KG1 (cell line): ENCODE data around the gene PRDM16.

Experiments used
- DNase-seq: peaks from one replicate; lab custom pipeline; 2025; lab: John Stamatoyannopoulos, UW

PRDM16 gene

DNA sequence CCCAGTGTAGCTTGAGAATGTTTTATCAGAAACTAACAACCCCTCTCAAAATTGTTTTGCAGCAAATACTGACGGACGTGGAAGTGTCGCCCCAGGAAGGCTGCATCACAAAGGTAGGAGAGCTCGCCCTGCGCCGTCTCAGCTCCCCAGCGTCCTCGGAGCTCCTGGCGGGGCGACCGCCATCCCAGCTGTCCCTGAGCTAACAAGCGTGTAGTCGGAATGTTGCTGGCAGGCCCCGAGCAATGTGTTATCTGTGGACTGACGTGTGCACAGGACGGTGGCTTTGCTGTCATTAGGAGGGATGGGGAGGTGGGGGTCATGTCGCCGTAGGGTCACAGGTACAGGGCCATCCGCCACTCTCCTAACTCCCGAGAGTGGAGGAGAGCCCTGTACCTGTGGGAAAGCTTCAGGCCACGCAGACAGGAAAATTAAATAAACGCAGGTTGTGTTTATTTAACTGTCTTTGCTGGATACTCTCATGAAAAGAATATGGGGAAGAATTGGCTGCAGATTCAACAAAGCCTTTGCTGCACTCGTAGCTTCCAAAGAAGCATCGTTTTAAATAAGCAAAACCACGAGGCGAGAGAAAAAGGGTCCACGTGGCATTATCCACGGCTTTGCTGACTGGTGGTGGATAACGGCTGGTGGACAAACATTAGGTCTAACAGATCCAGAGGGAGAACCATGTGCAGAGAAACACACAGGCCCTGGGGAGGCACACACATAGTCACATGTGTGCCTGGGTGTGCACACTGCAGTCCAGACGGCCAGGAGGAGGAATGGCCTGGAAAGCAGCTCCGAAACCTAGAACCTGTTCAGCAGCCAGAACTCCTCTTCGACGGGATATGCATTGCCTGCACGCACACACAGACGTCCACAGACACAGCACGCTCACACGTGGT lies 175.3 kb downstream of the PRDM16 start:
- DNase-seq, result no peak

DNA sequence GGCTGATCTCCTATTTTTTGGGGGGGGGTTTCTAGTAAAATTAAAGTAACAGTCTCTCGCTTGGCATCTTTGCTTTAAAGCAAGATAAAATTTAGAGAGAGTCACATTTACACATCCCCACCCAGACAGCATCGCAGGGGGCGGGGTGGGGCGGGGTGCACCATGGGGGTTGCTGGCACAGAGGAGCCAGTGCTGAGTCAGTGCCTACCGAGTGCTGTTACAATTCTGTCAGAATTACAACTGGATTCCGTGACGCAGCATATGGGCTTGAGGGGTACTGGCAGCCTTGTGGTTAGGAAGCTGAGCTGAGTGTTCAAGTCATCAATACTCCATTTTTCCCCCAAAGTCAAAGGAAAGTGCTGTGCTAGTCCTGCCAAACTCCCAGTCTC lies 175.9 kb downstream of the PRDM16 start:
- no peak for DNase-seq

DNA sequence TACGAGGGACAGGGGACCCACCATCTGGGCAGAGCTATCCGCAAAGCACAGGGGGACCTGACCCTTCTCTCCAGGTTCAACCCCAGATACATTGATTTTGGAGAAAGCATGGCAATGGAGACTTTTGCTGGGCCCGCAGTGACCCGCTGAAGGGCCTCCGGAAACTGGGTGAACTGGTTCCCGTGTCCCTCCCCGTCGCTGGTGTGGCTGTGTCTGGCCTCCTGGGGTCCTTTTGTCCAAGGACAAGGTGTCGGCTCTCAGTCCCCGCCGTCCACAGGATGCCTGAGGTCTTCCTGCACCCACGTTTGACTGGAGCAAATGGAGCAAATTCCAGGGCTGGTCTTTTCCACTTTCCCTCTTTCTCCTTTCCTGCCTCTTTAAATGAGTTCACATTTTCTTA lies 176.3 kb downstream of the PRDM16 start:
- no peak for DNase-seq

DNA sequence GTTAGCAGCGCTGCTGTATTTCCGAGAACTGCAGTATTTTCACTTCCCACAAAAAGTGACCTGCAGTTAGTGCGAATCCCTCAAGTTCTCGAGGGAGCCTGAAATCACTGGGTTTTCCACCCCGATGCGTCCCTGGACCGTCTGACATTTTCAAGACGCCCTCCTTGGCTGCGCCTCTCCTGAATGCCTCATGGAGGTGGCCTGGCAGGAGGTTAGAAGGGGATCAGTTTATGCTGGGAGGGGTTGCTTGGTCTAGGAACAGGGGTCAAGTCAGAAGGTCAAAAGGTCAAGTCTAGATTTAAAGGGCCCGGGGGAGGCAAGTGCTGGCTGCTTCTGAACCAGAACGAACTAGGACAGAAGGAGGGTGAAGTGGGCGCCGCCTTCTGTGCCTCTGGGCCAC lies 176.8 kb downstream of the PRDM16 start:
- no peak for DNase-seq

DNA sequence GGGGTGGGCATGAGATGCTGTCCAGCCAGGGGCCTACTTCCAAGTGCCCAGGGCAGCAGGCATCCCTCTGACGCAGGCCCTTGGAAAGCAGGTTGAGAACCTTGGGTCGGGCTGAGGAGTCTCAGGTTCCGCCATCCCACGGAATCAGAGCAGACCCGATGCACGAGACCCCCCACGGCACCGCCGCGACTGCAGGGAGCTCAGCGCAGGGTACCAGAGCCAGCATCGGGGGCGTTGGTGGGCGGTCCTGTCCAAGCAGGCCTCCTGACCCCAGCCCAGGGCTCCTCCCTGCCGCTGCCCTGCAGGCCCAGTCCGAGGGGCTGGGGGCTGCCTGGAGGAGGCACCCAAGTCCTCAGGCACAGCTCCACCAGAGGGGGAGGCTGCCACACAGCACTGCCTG lies 177.2 kb downstream of the PRDM16 start:
- DNase-seq, result no peak

DNA sequence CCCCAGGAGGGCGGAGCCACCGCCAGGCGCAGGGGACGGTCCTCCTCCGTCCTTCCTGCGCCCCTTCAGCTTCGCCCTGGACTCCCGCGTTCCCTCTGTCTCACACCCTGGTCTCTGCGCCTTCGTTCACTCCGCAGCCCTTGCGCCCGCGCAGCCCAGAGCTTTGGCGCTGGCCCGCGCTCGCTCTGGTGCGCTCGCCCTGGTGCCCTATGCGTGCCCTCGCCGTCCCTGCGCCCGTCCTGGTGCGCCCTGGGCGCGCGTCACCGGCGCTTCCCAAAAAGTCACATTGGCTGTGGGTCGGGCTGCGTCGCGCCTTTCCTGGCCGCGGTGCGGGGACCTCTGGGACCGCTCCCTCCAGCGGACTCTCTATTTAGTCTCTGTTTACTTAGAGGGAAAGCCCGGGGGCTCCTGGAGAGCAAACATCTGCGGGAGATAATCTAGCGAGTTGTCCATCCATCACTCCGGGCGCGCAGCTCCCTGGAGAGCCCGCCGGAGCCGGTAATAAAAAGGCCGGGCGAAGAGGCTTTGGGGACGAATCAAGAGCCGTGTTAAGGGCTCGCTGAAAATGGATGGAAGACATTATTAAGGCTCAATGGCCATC lies 178.6 kb downstream of the PRDM16 start:
- DNase-seq, result no peak

DNA sequence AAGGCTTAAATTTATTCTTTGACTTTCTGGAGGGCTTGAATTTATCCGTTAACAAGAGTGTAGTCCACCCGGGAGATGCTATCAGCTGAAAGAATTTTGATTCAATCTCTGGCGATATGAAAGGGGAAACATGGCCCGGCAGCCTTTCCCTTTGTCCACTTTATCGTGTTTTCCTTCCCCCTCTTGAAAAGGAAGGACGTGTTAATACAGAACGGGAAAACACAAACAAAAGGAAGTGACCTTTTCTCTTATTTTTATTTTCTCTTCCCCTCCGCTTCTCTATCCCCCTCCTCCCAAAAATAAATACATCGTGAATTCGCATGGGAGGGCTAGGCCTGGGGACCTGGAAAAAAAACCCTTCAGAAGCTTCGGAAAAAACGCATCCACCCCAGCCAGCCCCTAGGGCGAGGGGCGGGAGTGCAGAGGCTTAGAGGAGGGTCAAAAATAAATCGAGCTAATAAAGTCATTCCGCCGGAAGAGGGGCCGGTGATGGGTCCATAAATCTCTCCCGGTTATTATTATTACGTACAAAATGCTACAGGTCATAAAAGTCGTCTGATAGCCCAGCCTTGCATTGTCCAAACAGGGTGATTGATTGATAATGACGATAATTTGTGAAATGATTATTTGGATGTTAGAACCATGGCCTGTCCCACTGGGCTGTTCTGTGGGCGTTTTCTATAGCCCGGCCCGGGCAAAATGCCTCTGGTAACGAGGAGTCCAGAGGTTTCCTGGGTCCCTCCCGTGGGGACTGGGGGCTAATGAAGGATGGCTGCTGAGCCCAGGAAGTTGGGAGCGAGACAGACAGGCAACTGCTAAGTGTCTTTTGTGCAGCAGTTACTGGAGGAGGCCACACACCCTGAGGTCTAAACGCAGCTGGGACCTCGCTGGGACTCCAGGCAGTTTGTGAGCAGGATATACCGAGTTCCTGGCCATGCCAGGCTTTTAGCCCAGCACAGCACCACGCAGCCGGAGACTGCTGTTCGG lies 179.4 kb downstream of the PRDM16 start:
- no peak for DNase-seq

DNA sequence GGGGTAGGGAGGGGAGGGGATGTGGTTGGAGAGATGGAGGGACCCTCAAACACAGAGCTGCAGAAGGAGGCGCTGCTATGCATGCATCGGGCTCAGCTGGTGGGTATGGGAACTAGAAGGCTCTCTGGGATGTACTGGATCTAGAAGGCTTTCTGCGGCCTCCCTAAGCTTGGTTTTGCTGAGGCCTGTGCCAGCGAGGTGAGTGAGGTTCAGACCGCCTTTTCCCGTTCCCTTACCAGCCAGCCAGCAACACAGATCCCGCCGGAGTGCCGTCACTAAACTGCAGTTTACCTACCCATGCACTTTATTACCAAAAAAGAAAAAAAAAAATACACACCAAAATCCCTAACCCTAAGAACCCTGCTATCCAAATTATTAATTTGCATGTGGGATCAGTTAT lies 180.2 kb downstream of the PRDM16 start:
- no peak for DNase-seq

DNA sequence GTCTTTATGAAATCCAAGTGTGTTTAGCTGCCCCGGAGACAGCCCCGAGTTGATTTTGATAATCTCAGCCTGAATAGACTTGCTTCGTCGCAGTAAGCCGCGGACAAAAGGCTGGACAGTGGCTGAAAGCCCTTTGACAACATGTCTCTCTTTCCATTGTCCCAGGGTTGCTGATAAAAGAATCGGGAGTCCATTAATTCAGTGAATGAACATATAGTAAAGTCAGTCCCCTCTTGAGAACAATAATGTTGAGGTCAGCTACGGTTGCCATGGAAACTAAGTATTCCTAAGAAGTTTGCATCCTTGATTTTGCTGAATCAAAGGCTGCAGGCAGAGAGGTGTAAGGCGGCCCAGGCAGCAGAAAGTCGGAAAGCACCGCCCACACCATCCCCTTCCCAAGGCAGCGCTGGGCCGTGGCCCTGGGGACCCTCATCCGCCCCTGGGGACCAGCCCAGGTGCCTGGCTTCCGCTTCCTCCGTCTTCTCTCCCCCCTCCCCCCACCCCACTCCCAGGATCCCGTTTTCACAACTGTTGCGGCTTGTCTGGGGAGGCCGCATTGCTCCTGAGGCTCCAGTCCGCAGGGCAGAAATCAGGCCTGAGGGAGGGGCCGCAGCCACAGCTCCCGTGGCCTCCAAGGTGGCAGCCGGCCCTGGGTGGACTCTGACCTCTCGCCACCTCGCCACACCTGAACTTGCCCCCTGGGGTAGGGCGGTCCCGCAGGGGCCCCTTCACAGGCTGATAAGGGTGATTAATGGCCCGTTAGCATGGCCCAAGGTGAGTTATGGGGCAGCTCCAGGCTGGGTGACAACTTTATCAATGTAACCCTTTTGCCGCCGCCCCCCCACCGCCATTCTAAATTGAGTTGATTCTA lies 180.9 kb downstream of the PRDM16 start:
- DNase-seq, result no peak

DNA sequence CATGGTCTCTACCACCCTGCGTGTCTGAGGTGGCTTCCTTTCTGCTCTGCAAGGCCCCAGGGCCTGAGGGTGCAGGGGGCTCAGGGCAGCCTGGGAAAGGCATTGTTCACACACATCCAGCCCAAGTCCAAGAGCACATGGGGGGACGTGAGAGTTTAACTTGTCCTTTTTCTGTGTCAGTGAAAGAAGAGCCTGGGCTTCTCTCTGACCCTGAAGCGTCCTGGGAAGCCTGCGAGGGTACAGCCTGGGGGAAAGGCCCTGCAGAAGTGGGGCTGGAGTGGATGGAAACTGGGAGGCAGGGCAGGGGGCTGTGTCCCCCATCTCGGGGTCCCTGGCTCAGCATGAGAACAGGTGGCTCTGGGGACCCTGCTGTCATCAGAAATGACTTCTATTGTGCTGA lies 181.6 kb downstream of the PRDM16 start:
- DNase-seq, result no peak

DNA sequence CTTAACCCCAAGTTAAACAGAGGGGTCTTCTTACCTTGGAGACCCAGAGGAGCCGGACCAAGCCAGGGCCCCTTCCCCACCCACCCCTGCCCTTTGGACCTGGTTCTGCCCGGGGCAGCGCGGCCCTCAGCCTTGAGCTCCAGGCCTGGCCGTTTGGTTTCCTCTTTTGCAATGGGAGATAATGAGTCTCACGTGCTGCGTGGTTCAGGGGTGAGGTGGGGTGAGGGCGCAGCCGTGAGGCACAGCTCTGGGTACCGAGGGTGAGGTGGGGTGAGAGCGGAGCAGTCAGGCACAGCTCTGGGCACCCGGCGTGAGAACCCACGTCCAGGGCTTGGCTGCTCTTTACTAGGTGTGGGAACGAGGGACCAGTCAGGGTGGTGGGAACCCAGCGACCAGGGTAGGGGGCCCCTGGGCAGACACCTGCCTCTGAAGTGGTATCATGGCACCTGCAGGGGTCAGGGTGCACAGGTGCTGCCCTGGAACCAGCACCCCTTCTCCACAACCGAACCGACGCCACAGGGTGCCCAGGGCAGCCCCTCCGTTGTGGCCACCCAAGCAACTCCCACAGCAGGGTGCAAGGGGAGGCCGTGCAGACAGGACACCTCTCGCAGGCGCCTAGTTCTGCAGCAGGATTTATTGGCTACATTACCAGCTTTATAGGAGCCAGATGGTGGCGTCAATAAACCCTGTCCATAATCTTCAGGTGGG lies 182.2 kb downstream of the PRDM16 start:
- no peak for DNase-seq

DNA sequence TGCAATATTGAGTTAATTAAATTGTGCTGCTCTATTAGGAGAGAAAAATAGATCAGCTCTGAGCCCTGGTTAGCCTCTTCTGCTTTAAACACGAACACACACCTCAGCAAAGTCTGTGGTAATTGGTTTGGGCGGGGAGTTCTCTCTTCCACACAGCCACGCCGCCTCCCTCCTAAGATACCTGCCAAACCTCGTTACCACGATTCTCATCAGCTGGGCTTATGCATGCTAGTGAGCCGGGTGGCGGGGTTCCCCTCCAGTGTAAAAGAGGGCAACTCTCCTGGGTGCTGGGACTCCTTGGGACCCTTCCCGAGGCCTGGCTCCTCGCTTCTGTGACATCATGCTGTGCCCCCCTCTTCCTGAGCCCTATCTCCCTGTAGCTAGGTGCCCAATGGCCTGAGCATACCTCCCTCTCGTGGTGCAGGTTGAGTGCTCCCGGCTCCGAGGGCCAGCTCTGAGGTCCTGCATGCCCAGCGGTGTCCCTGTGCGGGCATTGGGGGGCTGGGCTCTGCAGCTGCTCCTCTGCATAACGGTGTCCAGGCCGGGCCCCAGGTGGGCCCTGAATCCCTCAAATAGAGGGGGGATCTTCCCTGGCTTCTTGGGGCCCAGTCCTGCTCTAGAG lies 182.9 kb downstream of the PRDM16 start:
- no peak for DNase-seq

DNA sequence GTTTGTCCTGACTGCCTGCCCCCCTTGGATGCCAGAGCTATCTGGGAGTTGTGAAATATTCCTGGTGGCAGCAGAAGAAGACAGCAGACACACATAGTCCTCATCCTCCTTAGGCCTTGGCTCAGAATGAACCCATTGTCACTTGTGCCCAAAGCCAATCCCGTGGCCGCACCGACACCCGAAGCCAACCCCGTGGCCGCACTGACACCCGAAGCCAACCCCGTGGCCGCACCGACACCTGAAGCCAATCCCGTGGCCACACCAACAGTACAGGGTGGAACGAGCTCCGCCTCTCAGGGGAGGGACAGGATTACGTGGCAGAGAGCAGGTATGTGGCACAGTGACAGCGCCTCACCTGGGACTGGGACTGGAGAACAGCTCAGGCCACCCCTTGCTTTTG lies 186.7 kb downstream of the PRDM16 start:
- DNase-seq, result no peak

DNA sequence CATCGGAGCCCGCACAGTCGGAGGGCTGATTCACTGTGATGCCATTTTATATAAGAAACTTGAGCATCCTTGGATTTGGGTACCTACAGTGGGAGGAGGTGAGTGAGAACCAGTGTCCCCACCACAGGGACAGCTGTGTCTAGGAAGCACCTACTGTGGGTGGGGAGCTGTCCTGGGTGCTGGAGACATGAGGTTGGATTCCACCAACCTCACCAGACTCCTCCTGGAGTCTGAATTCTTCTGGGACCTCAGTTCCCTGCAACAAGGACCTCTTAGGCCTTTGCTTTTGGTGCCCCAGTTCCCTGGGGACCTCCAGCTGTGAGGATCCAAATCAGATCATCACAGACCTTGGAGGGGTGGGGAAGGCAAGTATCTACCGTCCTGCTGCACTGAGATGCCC lies 188.8 kb downstream of the PRDM16 start:
- DNase-seq, result no peak

DNA sequence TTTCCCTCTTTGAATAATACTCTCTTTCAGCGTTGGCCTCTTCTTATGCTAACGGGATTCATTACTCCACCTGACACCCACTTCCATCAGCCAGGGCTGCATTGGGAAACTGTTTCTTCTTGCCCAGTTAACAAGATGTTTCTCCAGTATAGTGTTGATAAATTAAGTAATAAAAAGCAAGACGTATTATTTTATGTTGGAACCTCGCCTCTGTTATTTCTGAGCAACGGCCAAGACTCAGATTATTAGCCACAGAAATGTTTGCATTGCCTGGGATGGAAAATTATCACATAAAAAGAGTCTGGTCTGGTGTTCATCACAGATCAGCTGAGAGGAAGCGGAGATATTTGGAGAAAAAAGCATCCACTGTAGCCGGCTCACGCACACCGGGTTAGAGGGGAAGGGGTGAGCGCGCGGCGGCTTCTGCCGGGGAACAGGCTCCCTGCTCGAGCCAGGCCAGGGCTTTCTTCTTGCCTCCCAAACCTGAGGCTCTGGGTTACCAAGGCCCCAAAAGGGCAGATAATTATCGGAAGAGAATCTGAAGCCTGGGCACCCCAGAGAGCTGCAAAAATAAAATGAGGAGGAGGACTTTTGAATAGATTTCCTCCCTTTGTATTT lies 189.5 kb downstream of the PRDM16 start:
- no peak for DNase-seq

DNA sequence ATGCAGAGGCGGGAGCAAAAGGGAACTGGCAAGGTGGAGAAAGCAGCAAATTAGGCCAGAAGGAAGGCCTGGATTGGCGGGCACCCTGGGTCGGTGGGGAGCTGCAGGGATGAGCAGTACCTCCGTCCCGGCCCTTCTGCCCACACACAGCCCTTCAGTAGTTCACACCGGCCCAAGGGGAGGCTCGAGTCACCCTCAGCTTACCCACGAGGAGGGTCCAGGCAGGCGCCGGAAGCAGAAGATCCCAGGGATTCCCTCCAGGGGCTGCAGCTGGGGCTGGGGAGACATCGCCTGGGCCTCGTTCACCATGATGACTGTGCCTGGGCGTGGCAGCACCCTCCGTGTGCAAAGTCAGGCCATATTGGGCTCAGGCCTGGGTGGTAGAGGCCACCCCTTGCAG lies 190.0 kb downstream of the PRDM16 start:
- DNase-seq, result no peak

DNA sequence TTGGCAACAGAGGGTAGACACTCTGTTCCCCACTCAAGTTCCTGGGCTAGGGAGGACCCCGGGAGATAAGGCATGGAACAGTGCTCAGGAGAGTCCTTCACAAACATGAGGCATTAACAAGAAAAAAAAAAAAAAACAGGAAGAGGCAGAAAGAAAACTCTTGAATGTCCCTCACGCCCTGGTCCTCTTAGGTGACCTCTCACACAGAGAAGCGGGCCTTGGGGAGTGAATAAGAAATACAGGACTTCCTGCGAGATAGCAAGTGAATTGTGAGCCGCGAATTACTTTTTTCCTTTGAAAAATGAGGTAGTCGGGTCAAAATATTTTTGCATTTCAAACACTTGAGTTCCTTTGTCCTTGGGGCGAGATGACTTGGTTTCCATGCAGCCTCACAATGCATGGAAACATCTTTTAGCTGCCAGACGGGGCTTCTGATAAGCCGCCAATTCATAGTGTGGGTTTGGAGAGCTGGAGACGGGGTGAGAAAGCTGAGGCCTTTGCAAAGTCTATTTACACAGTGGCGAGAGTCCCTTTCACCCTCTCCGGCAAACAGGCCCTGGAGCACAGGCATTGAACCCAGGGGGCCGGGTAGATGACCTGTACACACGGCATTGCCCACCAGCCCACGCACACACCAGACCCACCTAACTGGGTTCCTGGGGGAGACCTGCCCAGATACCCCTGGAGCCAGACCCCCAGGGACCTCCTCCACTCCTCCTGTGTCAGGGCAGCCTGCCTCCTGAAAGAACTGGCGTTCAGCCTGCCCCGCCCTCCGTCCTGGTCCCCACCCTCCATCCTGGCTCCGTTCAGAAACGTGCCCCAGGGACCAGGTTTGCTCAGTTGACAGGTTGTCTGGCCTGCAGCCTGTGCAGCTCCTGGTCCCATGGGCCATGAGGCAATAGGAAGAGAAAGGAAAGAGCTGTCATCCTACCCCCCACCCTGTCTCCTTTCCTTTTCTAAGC lies 192.3 kb downstream of the PRDM16 start:
- no peak for DNase-seq

DNA sequence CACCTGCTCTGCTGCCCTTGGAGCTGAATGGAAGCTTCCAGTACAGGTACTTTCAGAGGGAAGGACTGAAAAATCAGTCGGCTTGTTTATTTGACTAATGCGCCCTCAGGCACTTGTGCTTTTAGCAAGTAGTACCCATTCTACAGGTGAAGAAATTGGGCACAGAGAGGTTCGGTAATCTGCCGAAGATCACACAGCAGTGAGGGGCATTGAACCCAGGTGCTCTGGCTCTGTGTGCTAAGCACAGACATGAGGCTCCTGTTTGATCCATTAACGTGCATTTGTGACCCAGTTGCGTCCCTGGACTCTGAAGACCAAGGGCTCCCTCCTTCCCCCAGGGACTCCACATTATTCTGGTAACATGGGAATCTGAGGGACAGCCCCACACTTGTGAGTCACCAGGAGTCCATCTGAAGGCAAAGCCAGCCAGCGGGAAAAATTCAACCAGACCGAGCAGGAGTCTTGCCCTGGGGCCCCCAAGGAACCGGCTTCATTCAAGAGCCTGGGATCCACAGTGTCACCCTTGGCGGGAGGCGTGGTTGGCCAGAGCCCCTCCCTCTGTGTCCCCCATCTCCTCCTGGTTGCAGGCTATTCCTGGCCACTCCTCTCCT lies 193.1 kb downstream of the PRDM16 start:
- no peak for DNase-seq
